GM18499 (cell line): ENCODE data around the gene ABCB8.

Source experiments
- ATAC-seq: cut with Tn5 transposase; IDR thresholded peaks from one replicate; pipeline ENCODE4 v1.9.1; 2021; ENCODE audit warnings: moderate number of reproducible peaks; ENCODE audit not compliant: insufficient read depth, unreplicated experiment

ABCB8 gene

GRCh38 chr7:151066273-151066974 is 38.2 kb downstream of the ABCB8 start:
- ATAC-seq: no peak

- no peak for ATAC-seq
Observed at GRCh38 chr7:151068069-151068773, 40.0 kb downstream of the ABCB8 start.

DNA sequence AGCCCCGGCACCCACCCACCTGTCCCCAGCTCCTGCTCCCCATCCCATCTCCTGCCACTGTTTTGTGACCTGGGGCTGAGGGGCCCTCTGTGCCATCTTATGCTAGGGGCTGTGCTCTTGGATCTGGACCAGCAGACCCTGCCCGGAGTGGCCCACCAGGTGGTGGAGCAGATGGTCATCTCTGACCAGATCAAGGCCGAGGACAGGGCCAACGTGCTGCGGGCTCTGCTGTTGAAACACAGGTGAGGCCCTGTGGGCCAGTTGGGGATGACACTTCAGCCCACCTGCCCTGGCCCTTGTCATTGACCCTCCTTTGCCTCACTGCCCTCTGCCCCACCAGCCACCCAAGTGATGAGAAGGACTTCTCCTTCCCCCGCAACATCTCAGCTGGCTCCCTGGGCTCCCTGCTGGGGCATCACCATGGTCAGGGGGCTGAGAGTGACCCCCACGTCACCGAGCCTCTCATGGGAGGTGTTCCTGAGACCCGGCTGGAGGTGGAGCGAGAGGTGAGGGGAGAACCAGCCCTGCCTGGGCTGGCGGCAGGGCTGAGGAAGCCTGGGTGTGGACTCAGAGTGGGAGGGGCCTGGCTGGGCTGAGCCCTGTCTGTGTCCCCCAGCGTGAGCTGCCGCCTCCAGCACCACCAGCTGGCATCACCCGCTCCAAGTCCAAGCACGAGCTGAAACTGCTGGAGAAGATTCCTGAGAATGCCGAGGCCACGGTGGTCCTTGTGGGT is 41.8 kb downstream of the ABCB8 start:
- no peak for ATAC-seq

DNA sequence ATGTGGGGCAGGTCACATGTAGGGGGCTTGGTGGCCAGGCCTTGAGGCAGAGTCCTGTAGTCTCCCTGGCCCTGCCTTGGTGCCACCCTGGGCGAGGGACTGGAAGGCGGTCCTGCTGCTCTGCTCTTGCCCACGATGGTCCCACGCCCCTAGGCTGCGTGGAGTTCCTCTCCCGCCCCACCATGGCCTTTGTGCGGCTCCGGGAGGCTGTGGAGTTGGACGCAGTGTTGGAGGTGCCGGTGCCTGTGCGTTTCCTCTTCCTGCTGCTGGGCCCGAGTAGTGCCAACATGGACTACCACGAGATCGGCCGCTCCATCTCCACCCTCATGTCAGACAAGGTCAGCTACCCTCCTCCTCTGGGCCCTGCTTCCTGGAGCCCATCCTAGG is 42.3 kb downstream of the ABCB8 start:
- ATAC-seq: no peak

DNA sequence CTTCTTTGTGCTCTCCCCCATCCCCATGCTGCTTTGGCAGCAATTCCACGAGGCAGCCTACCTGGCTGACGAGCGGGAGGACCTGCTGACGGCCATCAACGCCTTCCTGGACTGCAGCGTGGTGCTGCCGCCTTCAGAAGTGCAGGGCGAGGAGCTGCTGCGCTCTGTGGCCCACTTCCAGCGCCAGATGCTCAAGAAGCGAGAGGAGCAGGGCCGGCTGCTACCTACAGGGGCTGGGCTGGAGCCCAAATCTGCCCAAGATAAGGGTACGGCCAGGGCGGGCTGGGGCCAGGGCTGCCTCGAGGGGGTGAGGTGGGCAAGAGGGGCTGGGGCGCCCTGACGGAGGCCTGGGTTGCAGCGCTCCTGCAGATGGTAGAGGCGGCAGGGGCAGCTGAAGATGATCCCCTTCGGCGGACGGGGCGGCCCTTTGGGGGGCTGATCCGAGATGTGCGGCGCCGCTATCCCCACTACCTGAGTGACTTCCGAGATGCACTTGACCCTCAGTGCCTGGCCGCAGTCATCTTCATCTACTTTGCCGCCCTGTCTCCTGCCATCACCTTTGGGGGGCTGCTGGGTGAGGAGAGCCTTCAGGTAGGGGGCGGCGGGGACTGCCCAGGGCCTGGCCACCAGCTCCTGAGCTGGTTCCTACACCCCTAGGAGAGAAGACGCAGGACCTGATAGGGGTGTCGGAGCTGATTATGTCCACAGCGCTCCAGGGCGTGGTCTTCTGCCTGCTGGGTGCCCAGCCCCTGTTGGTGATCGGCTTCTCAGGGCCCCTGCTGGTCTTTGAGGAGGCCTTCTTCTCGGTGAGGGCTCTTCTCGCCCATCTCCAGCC is 43.0 kb downstream of the ABCB8 start:
- no peak for ATAC-seq

DNA sequence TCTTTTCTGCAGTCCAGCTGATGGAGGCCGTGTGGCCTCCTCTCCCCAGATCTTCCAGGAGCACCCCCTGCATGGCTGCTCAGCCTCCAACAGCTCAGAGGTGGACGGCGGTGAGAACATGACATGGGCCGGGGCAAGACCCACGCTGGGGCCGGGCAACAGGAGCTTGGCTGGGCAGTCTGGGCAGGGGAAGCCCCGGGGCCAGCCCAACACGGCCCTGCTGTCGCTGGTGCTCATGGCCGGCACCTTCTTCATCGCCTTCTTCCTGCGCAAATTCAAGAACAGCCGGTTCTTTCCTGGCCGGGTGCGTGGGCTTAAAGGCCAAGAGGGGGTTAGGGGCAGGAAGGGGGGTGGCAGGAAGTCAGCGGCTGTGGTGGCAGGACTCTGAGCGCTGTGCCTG is 45.7 kb downstream of the ABCB8 start:
- ATAC-seq: no peak

- ATAC-seq: no peak
Observed at GRCh38 chr7:151074817-151075661, 46.8 kb downstream of the ABCB8 start.

- ATAC-seq: no peak
Observed at GRCh38 chr7:151075662-151075971, 47.4 kb downstream of the ABCB8 start.

DNA sequence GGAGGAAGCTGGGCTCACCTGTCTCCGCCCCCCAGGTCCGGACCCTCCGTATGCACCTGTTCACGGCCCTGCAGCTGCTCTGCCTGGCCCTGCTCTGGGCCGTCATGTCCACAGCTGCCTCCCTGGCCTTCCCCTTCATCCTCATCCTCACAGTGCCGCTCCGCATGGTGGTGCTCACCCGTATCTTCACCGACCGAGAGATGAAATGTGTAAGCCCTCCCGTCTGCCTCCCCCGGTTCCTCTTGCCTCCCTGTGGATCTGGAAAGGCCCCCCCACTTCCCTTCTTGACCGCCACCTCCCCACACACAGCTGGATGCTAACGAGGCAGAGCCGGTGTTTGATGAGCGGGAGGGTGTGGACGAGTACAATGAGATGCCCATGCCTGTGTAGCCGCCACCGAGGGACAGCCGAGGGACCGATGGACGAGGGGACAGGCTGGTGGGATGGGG is 47.8 kb downstream of the ABCB8 start:
- ATAC-seq: no peak

DNA sequence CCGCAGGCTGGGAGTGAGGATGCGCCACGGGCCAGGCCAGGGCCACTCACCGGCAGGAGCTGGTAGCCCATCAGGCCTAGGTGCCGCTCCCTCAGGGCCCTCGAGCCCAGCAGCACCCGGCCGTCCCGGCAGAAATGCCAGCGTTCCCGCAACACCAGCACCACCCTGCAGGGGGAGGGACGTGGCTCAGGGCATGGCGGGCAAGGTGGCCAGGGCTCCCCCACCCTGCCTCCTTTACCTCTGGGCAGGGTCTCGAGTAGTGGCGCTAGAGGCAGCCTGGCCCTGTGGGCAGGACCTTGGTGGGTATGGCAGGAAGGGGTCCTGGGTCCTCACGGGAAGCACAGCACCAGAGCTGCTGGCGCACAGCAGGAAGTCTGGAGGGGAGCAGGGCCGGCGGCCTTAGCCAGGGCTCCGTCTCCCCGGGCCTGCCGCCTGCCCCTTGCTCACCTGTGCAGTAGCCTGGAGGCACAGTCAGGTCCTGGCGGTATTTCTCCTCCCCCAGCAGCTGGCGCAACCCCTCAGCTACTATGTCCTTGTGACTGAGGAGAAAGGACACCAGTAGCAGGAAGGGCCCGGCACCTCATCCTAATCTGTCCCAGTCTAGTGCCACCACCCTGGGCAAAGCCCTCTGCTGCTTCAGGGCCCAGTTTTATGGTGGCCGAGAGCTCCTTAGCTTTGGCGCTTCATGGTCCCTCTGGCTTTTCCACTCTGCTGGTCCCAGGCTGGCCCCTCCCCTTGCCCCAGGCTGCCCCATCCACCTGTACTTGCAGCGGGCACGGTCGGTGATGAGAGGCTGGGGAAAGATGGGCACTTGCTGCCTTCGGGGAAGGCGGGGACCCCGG is 48.8 kb downstream of the ABCB8 start:
- ATAC-seq: no peak

- ATAC-seq: no peak
Observed at GRCh38 chr7:151077705-151078232, 49.5 kb downstream of the ABCB8 start.

GRCh38 chr7:151078233-151079040 is 50.2 kb downstream of the ABCB8 start:
- ATAC-seq: no peak

DNA sequence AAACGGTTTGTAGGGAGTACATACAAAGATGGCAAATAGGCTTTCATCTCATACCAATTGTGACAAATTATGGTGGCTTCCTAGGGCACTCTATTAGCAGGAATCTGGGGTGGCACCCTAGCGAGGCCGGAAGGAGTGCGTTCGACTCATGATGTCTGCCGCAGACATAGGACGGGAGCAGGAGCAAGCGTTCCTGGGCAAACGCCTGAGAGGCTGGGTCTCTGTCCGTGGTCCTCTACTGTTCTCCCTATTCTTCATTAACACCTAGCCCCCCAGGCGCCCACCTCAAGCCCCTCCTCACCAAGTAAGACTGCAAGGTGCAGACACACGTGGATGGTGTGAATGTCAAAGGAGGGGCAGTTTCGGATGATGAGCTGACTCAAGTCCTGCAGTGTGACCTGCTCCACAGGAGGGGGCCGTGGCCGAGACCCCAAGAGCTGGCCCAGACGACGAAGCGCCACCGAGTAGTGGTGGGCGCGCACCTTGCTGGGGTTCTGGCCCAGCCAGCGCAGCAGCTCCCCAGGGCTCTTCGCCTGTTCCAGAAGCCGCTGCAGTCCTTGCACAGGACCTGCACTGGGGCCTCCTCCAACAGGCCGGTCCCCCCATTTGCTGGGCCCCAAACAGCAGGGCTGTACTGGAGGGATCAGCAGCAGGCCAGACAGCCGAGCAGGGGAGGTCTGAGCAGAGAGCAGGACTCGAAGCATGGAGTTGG is 51.1 kb downstream of the ABCB8 start:
- no peak for ATAC-seq

DNA sequence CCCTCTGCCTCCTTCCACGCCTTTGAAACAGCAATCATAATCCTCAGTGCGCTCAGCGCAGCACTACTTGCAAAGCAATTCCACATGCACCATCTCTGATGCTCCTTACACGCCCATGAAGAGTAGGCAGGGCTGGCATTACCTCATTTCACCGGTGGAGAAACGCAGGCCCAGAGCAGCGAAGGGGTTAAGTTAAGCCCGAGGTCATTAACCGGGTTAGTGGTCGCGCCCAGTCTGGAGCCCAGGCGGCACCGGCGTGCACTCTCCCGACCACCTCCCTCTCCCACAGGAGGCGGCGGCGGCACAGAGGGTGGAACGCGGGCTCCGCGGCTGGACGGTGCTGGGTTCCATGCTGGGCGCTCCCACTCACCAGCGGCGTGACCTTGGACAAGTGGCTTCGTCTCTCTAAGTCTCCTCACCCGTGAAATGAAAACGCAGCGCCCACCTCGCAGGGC is 51.8 kb downstream of the ABCB8 start:
- no peak for ATAC-seq

GRCh38 chr7:151080522-151081169 is 52.4 kb downstream of the ABCB8 start, which contains the start of gene FASTK:
TSS of gene FASTK (minus strand) at chr7:151080809. CDS start at chr7:151080766, 43 bp downstream.
- no peak for ATAC-seq
